SK-N-SH treated with all-trans-retinoic acid at 6 μM for 48 hours (cell line): ENCODE results near the gene MBD5.
A peak's percentile ranks its signal among the peaks of the same experiment; 100 is the strongest.

ENCODE experiments used
- ATAC-seq: fragments of 200-7000 bp; cut with Tn5 transposase; 3 replicates; pipeline ENCODE4 v1.9.1; 2020; ENCODE audit warnings: mild to moderate bottlenecking, moderate library complexity
- ARNTL ChIP-seq: fragments of 450-650 bp; formaldehyde crosslinking; IDR thresholded peaks from 2 replicates; pipeline ENCODE4 v1.5.0; 2020; ENCODE audit warnings: low read depth, mild to moderate bottlenecking, moderate library complexity, borderline replicate concordance
- BACH2 ChIP-seq: fragments of 250-450 bp; sonication (Bioruptor Pico); IDR thresholded peaks from 2 replicates; pipeline ENCODE4 v1.9.0; 2021; ENCODE audit warnings: mild to moderate bottlenecking, borderline replicate concordance
- CSDC2 ChIP-seq: fragments of 250-450 bp; sonication (Bioruptor Pico); IDR thresholded peaks from 2 replicates; pipeline ENCODE4 v1.5.0; 2020; ENCODE audit warnings: mild to moderate bottlenecking, moderate library complexity
- ESRRG ChIP-seq: fragments of 250-450 bp; sonication (Bioruptor Pico); IDR thresholded peaks from 2 replicates; pipeline ENCODE4 v1.6.1; 2021; ENCODE audit warnings: mild to moderate bottlenecking
- GLIS3 ChIP-seq: fragments of 250-450 bp; sonication (Bioruptor Pico); IDR thresholded peaks from 2 replicates; pipeline ENCODE4 v1.5.0; 2020; ENCODE audit warnings: mild to moderate bottlenecking, moderate library complexity
- ISL1 ChIP-seq: fragments of 250-450 bp; sonication (Bioruptor Pico); IDR thresholded peaks from 2 replicates; pipeline ENCODE4 v2.1.2; 2022; ENCODE audit warnings: mild to moderate bottlenecking, moderate library complexity
- OSR1 ChIP-seq: fragments of 250-450 bp; sonication (Bioruptor Pico); IDR thresholded peaks from 2 replicates; pipeline ENCODE4 v1.8.0; 2022; ENCODE audit warnings: moderate library complexity, mild to moderate bottlenecking, inconsistent platforms
- RARB ChIP-seq: fragments of 250-450 bp; sonication (Bioruptor Pico); IDR thresholded peaks from 2 replicates; pipeline ENCODE4 v1.8.0; 2021; ENCODE audit warnings: mild to moderate bottlenecking, moderate library complexity
- SNAI2 ChIP-seq: fragments of 250-450 bp; sonication (Bioruptor Pico); IDR thresholded peaks from 2 replicates; pipeline ENCODE4 v1.5.0; 2020; ENCODE audit warnings: mild to moderate bottlenecking, moderate library complexity
- TCF4 ChIP-seq: fragments of 250-450 bp; sonication (Bioruptor Pico); IDR thresholded peaks from 2 replicates; pipeline ENCODE4 v1.8.0; 2021; ENCODE audit warnings: mild to moderate bottlenecking, moderate library complexity, borderline replicate concordance
- TOX ChIP-seq: fragments of 250-450 bp; sonication (Bioruptor Pico); IDR thresholded peaks from 2 replicates; pipeline ENCODE4 v1.8.0; 2021; ENCODE audit warnings: mild to moderate bottlenecking, moderate library complexity, borderline replicate concordance
- ZC3H10 ChIP-seq: fragments of 250-450 bp; sonication (Bioruptor Pico); IDR thresholded peaks from 2 replicates; pipeline ENCODE4 v1.5.1; 2021; ENCODE audit warnings: mild to moderate bottlenecking, moderate library complexity
- ZFP3 ChIP-seq: fragments of 250-450 bp; sonication (Bioruptor Pico); IDR thresholded peaks from 2 replicates; pipeline ENCODE4 v1.5.0; 2020; ENCODE audit warnings: mild to moderate bottlenecking, moderate library complexity
- ZNF565 ChIP-seq: fragments of 450-650 bp; formaldehyde crosslinking; conservative IDR thresholded peaks from 2 replicates; pipeline ENCODE4 v1.5.0; 2020; ENCODE audit warnings: low read depth, mild to moderate bottlenecking, moderate library complexity
- ZNF70 ChIP-seq: fragments of 450-650 bp; formaldehyde crosslinking; IDR thresholded peaks from 2 replicates; pipeline ENCODE4 v1.5.0; 2020; ENCODE audit warnings: mild to moderate bottlenecking, moderate library complexity
- ZNF8 ChIP-seq: fragments of 450-650 bp; formaldehyde crosslinking; IDR thresholded peaks from 2 replicates; pipeline ENCODE4 v1.5.0; 2020; ENCODE audit warnings: mild to moderate bottlenecking, moderate library complexity
- TF ChIP-seq, protein P1 (sequence below): fragments of 250-450 bp; sonication (Bioruptor Pico); IDR thresholded peaks from 2 replicates; pipeline ENCODE4 v1.5.1; 2021; ENCODE audit warnings: mild to moderate bottlenecking, moderate library complexity
- TF ChIP-seq, protein P2 (sequence below): fragments of 250-450 bp; sonication (Bioruptor Pico); IDR thresholded peaks from 2 replicates; pipeline ENCODE4 v1.5.1; 2020; ENCODE audit warnings: low read depth, mild to moderate bottlenecking, moderate library complexity
- TF ChIP-seq, protein P3 (sequence below): fragments of 250-450 bp; sonication (Bioruptor Pico); IDR thresholded peaks from 2 replicates; pipeline ENCODE4 v1.8.0; 2021; ENCODE audit warnings: low read depth, mild to moderate bottlenecking, moderate library complexity, borderline replicate concordance
- TF ChIP-seq, protein P4 (sequence below): fragments of 250-450 bp; sonication (Bioruptor Pico); IDR thresholded peaks from 2 replicates; pipeline ENCODE4 v1.8.0; 2020; ENCODE audit warnings: mild to moderate bottlenecking, moderate library complexity, borderline replicate concordance
- TF ChIP-seq, protein P5 (sequence below): fragments of 250-450 bp; sonication (Bioruptor Pico); IDR thresholded peaks from 2 replicates; pipeline ENCODE4 v1.5.0; 2020; ENCODE audit warnings: mild to moderate bottlenecking, moderate library complexity

The MBD5 gene

DNA sequence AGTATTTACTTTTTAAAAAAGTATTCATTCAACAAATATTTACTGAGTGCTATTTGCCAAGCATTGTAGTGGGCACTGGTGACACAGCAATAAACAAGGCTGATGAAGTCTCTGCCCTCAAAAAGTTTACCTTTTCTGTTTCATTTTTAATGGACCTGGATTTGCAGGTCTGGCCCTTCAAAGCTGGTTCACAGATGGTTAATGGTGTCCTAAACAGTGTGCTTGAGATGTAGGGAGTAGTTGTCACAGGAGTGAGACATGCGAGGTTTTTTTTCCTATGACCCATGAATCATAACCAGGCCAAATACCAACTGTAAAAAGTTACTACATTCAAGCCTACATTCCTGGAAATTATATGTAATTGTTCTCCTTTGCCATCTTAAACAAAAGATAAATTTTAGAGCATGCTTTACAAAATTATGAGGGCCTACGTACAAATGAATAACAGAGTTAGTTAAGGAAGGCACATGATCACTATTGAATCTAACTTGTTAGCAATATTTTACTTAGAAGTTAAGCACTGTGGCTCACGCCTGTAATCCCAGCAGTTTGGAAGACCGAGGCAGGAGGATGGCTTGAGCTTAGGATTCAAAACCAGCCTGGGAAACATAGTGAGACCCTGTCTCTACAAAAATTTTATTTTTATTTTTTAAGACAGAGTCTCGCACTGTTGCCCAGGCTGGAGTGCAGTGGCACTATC is 223.9 kb downstream of the MBD5 start:
- peak; percentile 92 for ATAC-seq
- TF ChIP-seq ISL1 (CRISPR knock-in tag) (peak; percentile 36; the same call in 1 of the 2 replicates), ESRRG (CRISPR knock-in tag) (no peak), SNAI2 (no peak), ZNF70 (CRISPR knock-in tag) (no peak), OSR1 (no peak), TCF4 (CRISPR knock-in tag) (no peak)
- TF ChIP-seq, protein P1, sequence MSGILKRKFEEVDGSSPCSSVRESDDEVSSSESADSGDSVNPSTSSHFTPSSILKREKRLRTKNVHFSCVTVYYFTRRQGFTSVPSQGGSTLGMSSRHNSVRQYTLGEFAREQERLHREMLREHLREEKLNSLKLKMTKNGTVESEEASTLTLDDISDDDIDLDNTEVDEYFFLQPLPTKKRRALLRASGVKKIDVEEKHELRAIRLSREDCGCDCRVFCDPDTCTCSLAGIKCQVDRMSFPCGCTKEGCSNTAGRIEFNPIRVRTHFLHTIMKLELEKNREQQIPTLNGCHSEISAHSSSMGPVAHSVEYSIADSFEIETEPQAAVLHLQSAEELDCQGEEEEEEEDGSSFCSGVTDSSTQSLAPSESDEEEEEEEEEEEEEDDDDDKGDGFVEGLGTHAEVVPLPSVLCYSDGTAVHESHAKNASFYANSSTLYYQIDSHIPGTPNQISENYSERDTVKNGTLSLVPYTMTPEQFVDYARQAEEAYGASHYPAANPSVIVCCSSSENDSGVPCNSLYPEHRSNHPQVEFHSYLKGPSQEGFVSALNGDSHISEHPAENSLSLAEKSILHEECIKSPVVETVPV (CRISPR knock-in tag), result no peak

DNA sequence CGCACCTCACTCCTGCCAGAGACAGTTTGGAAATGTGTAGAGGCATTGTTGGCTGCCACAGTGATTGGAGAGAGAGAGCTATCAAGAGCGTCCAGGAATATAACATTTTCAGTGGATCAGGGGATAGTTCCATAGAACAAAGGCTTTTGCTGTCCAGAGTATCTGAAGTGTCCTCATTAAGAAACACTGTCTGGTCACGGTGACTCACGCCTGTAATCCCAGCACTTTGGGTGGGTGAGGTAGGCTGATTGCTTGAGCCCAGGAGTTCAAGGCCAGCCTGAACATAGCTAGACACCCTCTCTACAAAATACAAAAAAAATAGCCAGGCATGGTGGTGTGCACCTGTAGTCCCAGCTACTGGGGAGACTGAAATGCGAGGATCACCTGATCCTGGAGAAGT is 231.1 kb downstream of the MBD5 start:
- no peak for TF ChIP-seq ISL1 (CRISPR knock-in tag)
- TF ChIP-seq RARB (CRISPR knock-in tag), result no peak
- TF ChIP-seq ZNF565, result no peak
- no peak for TF ChIP-seq ZNF8
- no peak for TF ChIP-seq SNAI2
- no peak for TF ChIP-seq TOX (CRISPR knock-in tag)
- TF ChIP-seq ZC3H10 (CRISPR knock-in tag), result no peak
- TF ChIP-seq, protein P2, sequence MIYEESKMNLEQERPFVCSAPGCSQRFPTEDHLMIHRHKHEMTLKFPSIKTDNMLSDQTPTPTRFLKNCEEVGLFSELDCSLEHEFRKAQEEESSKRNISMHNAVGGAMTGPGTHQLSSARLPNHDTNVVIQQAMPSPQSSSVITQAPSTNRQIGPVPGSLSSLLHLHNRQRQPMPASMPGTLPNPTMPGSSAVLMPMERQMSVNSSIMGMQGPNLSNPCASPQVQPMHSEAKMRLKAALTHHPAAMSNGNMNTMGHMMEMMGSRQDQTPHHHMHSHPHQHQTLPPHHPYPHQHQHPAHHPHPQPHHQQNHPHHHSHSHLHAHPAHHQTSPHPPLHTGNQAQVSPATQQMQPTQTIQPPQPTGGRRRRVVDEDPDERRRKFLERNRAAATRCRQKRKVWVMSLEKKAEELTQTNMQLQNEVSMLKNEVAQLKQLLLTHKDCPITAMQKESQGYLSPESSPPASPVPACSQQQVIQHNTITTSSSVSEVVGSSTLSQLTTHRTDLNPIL, result no peak
- no peak for TF ChIP-seq TCF4 (CRISPR knock-in tag)
- no peak for TF ChIP-seq ZFP3 (CRISPR knock-in tag)
- no peak for TF ChIP-seq ARNTL (CRISPR knock-in tag)
- no peak for ATAC-seq

DNA sequence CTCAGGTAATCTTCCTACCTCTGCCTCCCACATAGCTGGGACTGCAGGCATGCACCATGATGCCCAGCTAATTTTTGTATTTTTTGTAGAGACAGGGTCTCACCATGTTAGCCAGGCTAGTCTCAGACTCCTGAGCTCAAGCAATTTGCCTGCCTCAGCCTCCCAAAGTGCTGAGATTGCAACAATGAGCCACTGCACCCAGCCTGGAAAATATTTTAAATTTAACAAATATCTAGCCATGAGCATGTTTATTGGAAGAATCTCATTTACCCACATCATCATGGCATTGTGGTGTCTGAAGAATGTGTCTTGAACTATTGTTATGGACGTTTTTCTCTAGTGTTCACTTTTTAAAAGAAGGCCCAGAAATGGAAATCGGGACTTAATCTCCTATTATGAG is 231.8 kb downstream of the MBD5 start:
- no peak for ATAC-seq
- TF ChIP-seq, protein P3, sequence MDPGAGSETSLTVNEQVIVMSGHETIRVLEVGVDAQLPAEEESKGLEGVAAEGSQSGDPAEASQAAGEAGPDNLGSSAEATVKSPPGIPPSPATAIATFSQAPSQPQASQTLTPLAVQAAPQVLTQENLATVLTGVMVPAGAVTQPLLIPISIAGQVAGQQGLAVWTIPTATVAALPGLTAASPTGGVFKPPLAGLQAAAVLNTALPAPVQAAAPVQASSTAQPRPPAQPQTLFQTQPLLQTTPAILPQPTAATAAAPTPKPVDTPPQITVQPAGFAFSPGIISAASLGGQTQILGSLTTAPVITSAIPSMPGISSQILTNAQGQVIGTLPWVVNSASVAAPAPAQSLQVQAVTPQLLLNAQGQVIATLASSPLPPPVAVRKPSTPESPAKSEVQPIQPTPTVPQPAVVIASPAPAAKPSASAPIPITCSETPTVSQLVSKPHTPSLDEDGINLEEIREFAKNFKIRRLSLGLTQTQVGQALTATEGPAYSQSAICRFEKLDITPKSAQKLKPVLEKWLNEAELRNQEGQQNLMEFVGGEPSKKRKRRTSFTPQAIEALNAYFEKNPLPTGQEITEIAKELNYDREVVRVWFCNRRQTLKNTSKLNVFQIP (CRISPR knock-in tag), result no peak
- TF ChIP-seq BACH2 (CRISPR knock-in tag) (no peak), ZNF70 (CRISPR knock-in tag) (no peak), ZNF8 (no peak), ZFP3 (CRISPR knock-in tag) (no peak), OSR1 (no peak), GLIS3 (CRISPR knock-in tag) (no peak), CSDC2 (no peak)
- TF ChIP-seq, protein P4, sequence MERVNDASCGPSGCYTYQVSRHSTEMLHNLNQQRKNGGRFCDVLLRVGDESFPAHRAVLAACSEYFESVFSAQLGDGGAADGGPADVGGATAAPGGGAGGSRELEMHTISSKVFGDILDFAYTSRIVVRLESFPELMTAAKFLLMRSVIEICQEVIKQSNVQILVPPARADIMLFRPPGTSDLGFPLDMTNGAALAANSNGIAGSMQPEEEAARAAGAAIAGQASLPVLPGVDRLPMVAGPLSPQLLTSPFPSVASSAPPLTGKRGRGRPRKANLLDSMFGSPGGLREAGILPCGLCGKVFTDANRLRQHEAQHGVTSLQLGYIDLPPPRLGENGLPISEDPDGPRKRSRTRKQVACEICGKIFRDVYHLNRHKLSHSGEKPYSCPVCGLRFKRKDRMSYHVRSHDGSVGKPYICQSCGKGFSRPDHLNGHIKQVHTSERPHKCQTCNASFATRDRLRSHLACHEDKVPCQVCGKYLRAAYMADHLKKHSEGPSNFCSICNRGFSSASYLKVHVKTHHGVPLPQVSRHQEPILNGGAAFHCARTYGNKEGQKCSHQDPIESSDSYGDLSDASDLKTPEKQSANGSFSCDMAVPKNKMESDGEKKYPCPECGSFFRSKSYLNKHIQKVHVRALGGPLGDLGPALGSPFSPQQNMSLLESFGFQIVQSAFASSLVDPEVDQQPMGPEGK, result no peak
- TF ChIP-seq, protein P2, result no peak
- TF ChIP-seq, protein P5, sequence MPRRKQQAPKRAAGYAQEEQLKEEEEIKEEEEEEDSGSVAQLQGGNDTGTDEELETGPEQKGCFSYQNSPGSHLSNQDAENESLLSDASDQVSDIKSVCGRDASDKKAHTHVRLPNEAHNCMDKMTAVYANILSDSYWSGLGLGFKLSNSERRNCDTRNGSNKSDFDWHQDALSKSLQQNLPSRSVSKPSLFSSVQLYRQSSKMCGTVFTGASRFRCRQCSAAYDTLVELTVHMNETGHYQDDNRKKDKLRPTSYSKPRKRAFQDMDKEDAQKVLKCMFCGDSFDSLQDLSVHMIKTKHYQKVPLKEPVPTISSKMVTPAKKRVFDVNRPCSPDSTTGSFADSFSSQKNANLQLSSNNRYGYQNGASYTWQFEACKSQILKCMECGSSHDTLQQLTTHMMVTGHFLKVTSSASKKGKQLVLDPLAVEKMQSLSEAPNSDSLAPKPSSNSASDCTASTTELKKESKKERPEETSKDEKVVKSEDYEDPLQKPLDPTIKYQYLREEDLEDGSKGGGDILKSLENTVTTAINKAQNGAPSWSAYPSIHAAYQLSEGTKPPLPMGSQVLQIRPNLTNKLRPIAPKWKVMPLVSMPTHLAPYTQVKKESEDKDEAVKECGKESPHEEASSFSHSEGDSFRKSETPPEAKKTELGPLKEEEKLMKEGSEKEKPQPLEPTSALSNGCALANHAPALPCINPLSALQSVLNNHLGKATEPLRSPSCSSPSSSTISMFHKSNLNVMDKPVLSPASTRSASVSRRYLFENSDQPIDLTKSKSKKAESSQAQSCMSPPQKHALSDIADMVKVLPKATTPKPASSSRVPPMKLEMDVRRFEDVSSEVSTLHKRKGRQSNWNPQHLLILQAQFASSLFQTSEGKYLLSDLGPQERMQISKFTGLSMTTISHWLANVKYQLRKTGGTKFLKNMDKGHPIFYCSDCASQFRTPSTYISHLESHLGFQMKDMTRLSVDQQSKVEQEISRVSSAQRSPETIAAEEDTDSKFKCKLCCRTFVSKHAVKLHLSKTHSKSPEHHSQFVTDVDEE, result no peak
- TF ChIP-seq, all 23 proteins: peak for 0
